Tibial artery (tissue), 4 donors: ENCODE measurements around the gene GALNT13.
A peak's percentile ranks its signal among the peaks of the same experiment; 100 is the strongest.

Source experiments
- DNase-seq, 2 donors: peaks; one replicate each; pipeline ENCODE4 v3.0.0-alpha.2; 2019
- H3K27ac ChIP-seq, 2 donors: fragments of 200-600 bp; sonication (generic) in 1 of 2; 1 replicate in 1 of 2; 2 replicates in 1 of 2; pipeline ENCODE4 v1.5.1; 2018 to 2019; ENCODE audit warnings: mild to moderate bottlenecking in 1 of 2
- H3K27me3 ChIP-seq, 2 donors: fragments of 200-600 bp; sonication (generic) in 1 of 2; one replicate each; pipeline versions ENCODE4 v1.5.1 to v1.6.0; 2016 to 2019
- H3K36me3 ChIP-seq, 3 donors: fragments of 200-600 bp; sonication (generic) in 2 of 3; one replicate each; pipeline ENCODE4 v1.5.1; 2016 to 2019; ENCODE audit warnings: mild to moderate bottlenecking in 2 of 3
- H3K4me1 ChIP-seq, 4 donors: fragments of 200-600 bp; sonication (generic) in 2 of 4; 1 replicate in 3 of 4; 2 replicates in 1 of 4; pipeline ENCODE4 v1.5.1; 2016 to 2019
- H3K4me3 ChIP-seq, 2 donors: fragments of 200-600 bp; sonication (generic) in 1 of 2; 1 replicate in 1 of 2; 2 replicates in 1 of 2; pipeline ENCODE4 v1.5.1; 2018 to 2019; ENCODE audit warnings: mild to moderate bottlenecking in 2 of 2
- H3K9me3 ChIP-seq, 3 donors: fragments of 200-600 bp; sonication (generic) in 1 of 3; one replicate each; pipeline ENCODE4 v1.5.1; 2016 to 2019
- CTCF ChIP-seq, 2 experiments: fragments of 200-600 bp in 1 of 2; fragments of 450-650 bp in 1 of 2; IDR thresholded peaks; one replicate each; pipeline ENCODE4 v1.5.1; 2017 to 2019; ENCODE audit warnings: antibody characterized with exemption in 2 of 2, mild to moderate bottlenecking in 1 of 2, moderate library complexity in 1 of 2
- intact Hi-C: fragments of 100-400 bp; cut with DNase I; formaldehyde crosslinking; loops from one replicate; pipeline ENCODE4 v1.15.0; 2023; ENCODE audit warnings: low total_unique reads

GALNT13 gene

GRCh38 chr2:154375579-154375931 lies 503.8 kb downstream of the GALNT13 start:
- Histone ChIP-seq H3K4me3 (no peak overlapping the region), H3K27me3 (no peaks in the 10 kb centered on the region), H3K4me1 (peaks cover 0 to 4% (median 0%) of the 10 kb centered on the region in 4 donors), H3K9me3 (no peaks in the 10 kb centered on the region), H3K27ac (no peak overlapping the region), H3K36me3 (no peaks in the 10 kb centered on the region)
- peak; percentile 38 to 53 for TF ChIP-seq CTCF (IDR thresholded peaks at IDR 0.05)
- intact Hi-C loops, result no loop called here
- no peak for DNase-seq

GRCh38 chr2:154381931-154382794 lies 510.4 kb downstream of the GALNT13 start:
- no peaks in the 10 kb centered on the region for H3K9me3 ChIP-seq
- TF ChIP-seq CTCF (IDR thresholded peaks at IDR 0.05), result no peak
- H3K4me1 ChIP-seq, result peaks cover 0 to 12% (median 0%) of the 10 kb centered on the region in 4 donors
- no peaks in the 10 kb centered on the region for H3K36me3 ChIP-seq
- no peaks in the 10 kb centered on the region for H3K27me3 ChIP-seq
- no peak overlapping the region for H3K4me3 ChIP-seq
- H3K27ac ChIP-seq, result no peak overlapping the region
- DNase-seq, result no peak
- intact Hi-C loops, result no loop called here

GRCh38 chr2:154386186-154386585 lies 514.5 kb downstream of the GALNT13 start:
- intact Hi-C loops, result no loop called here
- H3K36me3 ChIP-seq, result no peaks in the 10 kb centered on the region
- TF ChIP-seq CTCF (IDR thresholded peaks at IDR 0.05), result no peak

GRCh38 chr2:154391051-154391450 lies 519.3 kb downstream of the GALNT13 start:
- no peaks in the 10 kb centered on the region for H3K27me3 ChIP-seq
- H3K4me3 ChIP-seq, result no peak overlapping the region
- DNase-seq, result no peak
- TF ChIP-seq CTCF (IDR thresholded peaks at IDR 0.05), result no peak
- no peaks in the 10 kb centered on the region for H3K4me1 ChIP-seq
- intact Hi-C loops, result no loop called here
- no peaks in the 10 kb centered on the region for H3K9me3 ChIP-seq
- H3K27ac ChIP-seq, result no peak overlapping the region
- H3K36me3 ChIP-seq, result no peaks in the 10 kb centered on the region

More at GRCh38 chr2:154386186-154386585, 514.5 kb downstream of the GALNT13 start:
- no peaks in the 10 kb centered on the region for H3K9me3 ChIP-seq
- no peak for DNase-seq
- H3K27me3 ChIP-seq, result no peaks in the 10 kb centered on the region
- peaks cover 0 to 12% (median 0%) of the 10 kb centered on the region in 4 donors for H3K4me1 ChIP-seq
- H3K4me3 ChIP-seq, result no peak overlapping the region
- no peak overlapping the region for H3K27ac ChIP-seq

- DNase-seq, result no peak
- Histone ChIP-seq H3K9me3 (no peaks in the 10 kb centered on the region), H3K36me3 (no peaks in the 10 kb centered on the region), H3K27ac (no peak overlapping the region), H3K4me1 (no peaks in the 10 kb centered on the region), H3K4me3 (no peak overlapping the region), H3K27me3 (no peaks in the 10 kb centered on the region)
- no peak for TF ChIP-seq CTCF (IDR thresholded peaks at IDR 0.05)
- intact Hi-C loops, result no loop called here
Measured at GRCh38 chr2:154392256-154392655, 520.5 kb downstream of the GALNT13 start.
